Measurements from ENCODE around the gene LITAF. TPM values are rescaled to one million over a fixed set of nuclear protein-coding genes. Genes with fewer than 3 reads are reported as not detected.
"Not testable (repeated sequence)": the region's sequence is repeated elsewhere in the genome, so short reads cannot be mapped to it uniquely, and the experiment has no call there.

The LITAF gene
- polyA plus RNA-seq, 1 donor (not counting 4 experiments of a cell fraction or from before 2014, with no cell fraction given), result 85.4 TPM

GRCh38 chr16:11560701-11561453 lies 25.8 kb downstream of the LITAF start:
- dilution Hi-C loops (cut with MboI; ENCODE audit: extremely low pct_ligation_motif_present, low sequenced_read_pairs), result no loop called here
- Histone ChIP-seq H3K9me3 (ENCODE audit: control insufficient read depth, low read depth, low read length) (peaks cover 7% of the 10 kb centered on the region), H3K4me1 (ENCODE audit: control insufficient read depth, extremely low read depth, insufficient read depth, low read length) (peaks cover 26% of the 10 kb centered on the region), H3K79me2 (ENCODE audit: control insufficient read depth, insufficient read depth, low read length) (peaks cover 78% of the 10 kb centered on the region), H3K4me3 (ENCODE audit: control insufficient read depth in 2 of 3, extremely low read depth in 1 of 3, insufficient read depth in 2 of 3, low read depth in 1 of 3, low read length in 3 of 3) (peak overlapping the region in 1 of 3 experiments; percentile 9), H3K27me3 (ENCODE audit: control insufficient read depth, extremely low read depth, insufficient read depth, low read length) (no peaks in the 10 kb centered on the region), H2AFZ (ENCODE audit: control insufficient read depth, low read length) (peak overlapping the region; percentile 60), H4K20me1 (ENCODE audit: control insufficient read depth, extremely low read depth, insufficient read depth, low read length) (no peaks in the 10 kb centered on the region), H3K9me1 (ENCODE audit: control insufficient read depth, extremely low read depth, insufficient read depth, low read length) (no peaks in the 10 kb centered on the region), H3K36me3 (ENCODE audit: control insufficient read depth in 2 of 2, extremely low read depth in 1 of 2, insufficient read depth in 2 of 2, low read length in 2 of 2) (peaks cover 10 to 11% of the 10 kb centered on the region in 2 experiments), H3K9ac (ENCODE audit: control insufficient read depth, extremely low read depth, insufficient read depth, low read length) (peak overlapping the region; percentile 68), H3K27ac (ENCODE audit: control insufficient read depth, insufficient read depth, low read length) (peak overlapping the region; percentile 78), H3K4me2 (ENCODE audit: control insufficient read depth, extremely low read depth, insufficient read depth, low read depth, low read length) (peak overlapping the region; percentile 59)
- DNase-seq (ENCODE audit: low read depth, low spot score), result no peak
- FAIRE-seq, result peak; percentile 77
- TF ChIP-seq EZH2 (IDR thresholded peaks at IDR 0.05; ENCODE audit: low read length), result no peak
- TF ChIP-seq, protein P1, sequence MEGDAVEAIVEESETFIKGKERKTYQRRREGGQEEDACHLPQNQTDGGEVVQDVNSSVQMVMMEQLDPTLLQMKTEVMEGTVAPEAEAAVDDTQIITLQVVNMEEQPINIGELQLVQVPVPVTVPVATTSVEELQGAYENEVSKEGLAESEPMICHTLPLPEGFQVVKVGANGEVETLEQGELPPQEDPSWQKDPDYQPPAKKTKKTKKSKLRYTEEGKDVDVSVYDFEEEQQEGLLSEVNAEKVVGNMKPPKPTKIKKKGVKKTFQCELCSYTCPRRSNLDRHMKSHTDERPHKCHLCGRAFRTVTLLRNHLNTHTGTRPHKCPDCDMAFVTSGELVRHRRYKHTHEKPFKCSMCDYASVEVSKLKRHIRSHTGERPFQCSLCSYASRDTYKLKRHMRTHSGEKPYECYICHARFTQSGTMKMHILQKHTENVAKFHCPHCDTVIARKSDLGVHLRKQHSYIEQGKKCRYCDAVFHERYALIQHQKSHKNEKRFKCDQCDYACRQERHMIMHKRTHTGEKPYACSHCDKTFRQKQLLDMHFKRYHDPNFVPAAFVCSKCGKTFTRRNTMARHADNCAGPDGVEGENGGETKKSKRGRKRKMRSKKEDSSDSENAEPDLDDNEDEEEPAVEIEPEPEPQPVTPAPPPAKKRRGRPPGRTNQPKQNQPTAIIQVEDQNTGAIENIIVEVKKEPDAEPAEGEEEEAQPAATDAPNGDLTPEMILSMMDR (optimal IDR thresholded peaks at IDR 0.05 in 1 of 3, IDR thresholded peaks at IDR 0.05 in 1 of 3, conservative IDR thresholded peaks at IDR 0.05 in 1 of 3; ENCODE audit: extremely low read depth in 1 of 3, insufficient read depth in 2 of 3, low read length in 3 of 3), result no peak

DNA sequence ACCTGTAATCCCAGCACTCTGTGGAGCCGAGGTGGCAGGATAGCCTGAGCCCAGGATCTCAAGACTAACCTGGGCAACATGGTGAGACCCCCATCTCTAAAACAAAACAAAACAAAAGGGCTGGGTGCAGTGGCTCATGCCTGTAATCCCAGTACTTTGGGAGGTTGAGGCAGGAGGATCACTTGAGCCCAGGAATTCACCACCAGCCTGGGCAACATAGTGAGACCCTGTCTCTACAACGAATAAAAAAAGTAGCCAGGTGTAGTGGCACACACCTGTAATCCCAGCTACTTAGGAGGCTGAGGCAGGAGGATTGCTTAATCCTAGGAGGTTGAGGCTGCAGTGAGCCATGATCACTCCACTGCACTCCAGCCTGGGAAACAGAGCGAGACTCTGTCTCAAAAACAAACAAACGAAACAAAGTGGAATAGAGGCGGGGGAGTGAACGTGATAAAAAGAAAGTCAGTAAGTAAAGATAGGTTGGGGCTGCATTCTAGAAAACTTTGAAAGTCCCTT lies 28.4 kb downstream of the LITAF start:
- dilution Hi-C loops (cut with MboI; ENCODE audit: extremely low pct_ligation_motif_present, low sequenced_read_pairs); H3K9me1 ChIP-seq (ENCODE audit: control insufficient read depth, extremely low read depth, insufficient read depth, low read length); H2AFZ ChIP-seq (ENCODE audit: control insufficient read depth, low read length); H3K9ac ChIP-seq (ENCODE audit: control insufficient read depth, extremely low read depth, insufficient read depth, low read length); FAIRE-seq; H3K4me2 ChIP-seq (ENCODE audit: control insufficient read depth, extremely low read depth, insufficient read depth, low read depth, low read length); H3K27me3 ChIP-seq (ENCODE audit: control insufficient read depth, extremely low read depth, insufficient read depth, low read length); H3K4me3 ChIP-seq (ENCODE audit: control insufficient read depth in 2 of 3, extremely low read depth in 1 of 3, insufficient read depth in 2 of 3, low read depth in 1 of 3, low read length in 3 of 3); H3K27ac ChIP-seq (ENCODE audit: control insufficient read depth, insufficient read depth, low read length); DNase-seq (ENCODE audit: low read depth, low spot score); H3K9me3 ChIP-seq (ENCODE audit: control insufficient read depth, low read depth, low read length); H4K20me1 ChIP-seq (ENCODE audit: control insufficient read depth, extremely low read depth, insufficient read depth, low read length): not testable (repeated sequence)
- H3K36me3 ChIP-seq (ENCODE audit: control insufficient read depth in 2 of 2, extremely low read depth in 1 of 2, insufficient read depth in 2 of 2, low read length in 2 of 2), result peaks cover 11 to 24% of the 10 kb centered on the region in 2 experiments
- peaks cover 59% of the 10 kb centered on the region for H3K79me2 ChIP-seq (ENCODE audit: control insufficient read depth, insufficient read depth, low read length)
- peaks cover 27% of the 10 kb centered on the region for H3K4me1 ChIP-seq (ENCODE audit: control insufficient read depth, extremely low read depth, insufficient read depth, low read length)

All from keratinocyte (primary cell).